K562 (cell line): Measurements from ENCODE around the gene GNG14. TPM values are rescaled to one million over a fixed set of nuclear protein-coding genes. Genes with fewer than 3 reads are reported as not detected.

ENCODE experiments used
- ATAC-seq: fragments of 200-7000 bp; cut with Tn5 transposase; 3 replicates; pipeline ENCODE4 v1.9.1; 2020; ENCODE audit warnings: moderate library complexity
- BruUV-seq: library from RNA; stranded (reverse); fragments of 400-500 nt; replicated peaks from 2 replicates; lab custom pipeline; 2021; lab: Mats Ljungman, UMichigan
- CTCF ChIA-PET: fragments of 300-600 bp; formaldehyde crosslinking; extraction: SDS; loops from one replicate; lab custom pipeline; 2021; ENCODE audit warnings: low intra/inter-chr PET ratio; lab: Yijun Ruan, JAX
- POLR2A ChIA-PET: fragments of 300-600, 350-650 bp; sonication (Branson Sonifier 250); formaldehyde crosslinking; extraction: SDS; loops from one replicate; lab custom pipeline; 2021; ENCODE audit warnings: antibody characterized with exemption, inconsistent platforms; lab: Yijun Ruan, JAX
- DNase-seq, 4 experiments: peaks; one replicate each; pipeline versions ENCODE4 v3.0.0 to v3.0.0-alpha.2; 2011 to 2018; ENCODE audit warnings: low spot score in 3 of 4, mixed read lengths in 3 of 4; ENCODE audit errors: extremely low read depth in 1 of 4
- FAIRE-seq: peaks from 2 replicates; lab custom pipeline; 2011; peaks lifted over from hg19 to GRCh38; lab: Jason Lieb, UNC
- H2AFZ ChIP-seq: 2 replicates; pipeline ENCODE4 v1.6.0; 2011; ENCODE audit warnings: low read depth, low read length, control low read depth, inconsistent platforms
- H3K27ac ChIP-seq: fragments of 200-600 bp; 3 replicates; pipeline ENCODE4 v1.8.0; 2011; ENCODE audit warnings: low read depth, mild to moderate bottlenecking, control low read depth, inconsistent platforms, low read length, moderate library complexity, mixed read lengths; ENCODE audit errors: extremely low read depth
- H3K27me3 ChIP-seq, 2 experiments: fragments of 300-600 bp in 1 of 2; 2 replicates in 1 of 2; 3 replicates in 1 of 2; pipeline versions ENCODE4 v1.6.0 to v1.8.0; 2011; ENCODE audit warnings: inconsistent platforms in 2 of 2, low read length in 2 of 2, mild to moderate bottlenecking in 1 of 2, mixed read lengths in 1 of 2, moderate library complexity in 1 of 2; ENCODE audit not compliant: control insufficient read depth in 2 of 2, insufficient read depth in 2 of 2
- H3K36me3 ChIP-seq: fragments of 300-600 bp; 3 replicates; pipeline ENCODE4 v1.8.0; 2011; ENCODE audit warnings: mild to moderate bottlenecking, low read length, inconsistent platforms; ENCODE audit not compliant: control insufficient read depth, insufficient read depth
- H3K4me1 ChIP-seq, 2 experiments: fragments of 200-600 bp in 1 of 2; replicated peaks in 1 of 2; 2 replicates in 1 of 2; 3 replicates in 1 of 2; pipeline versions ENCODE4 v1.5.1 to v1.8.0; 2011; ENCODE audit warnings: inconsistent platforms in 2 of 2, low read length in 2 of 2, mild to moderate bottlenecking in 1 of 2, mixed read lengths in 1 of 2, moderate library complexity in 1 of 2; ENCODE audit not compliant: control insufficient read depth in 2 of 2, insufficient read depth in 2 of 2
- H3K4me2 ChIP-seq: 2 replicates; pipeline ENCODE4 v1.6.1; 2011; ENCODE audit warnings: low read length, control low read depth, inconsistent platforms, mixed read lengths; ENCODE audit not compliant: insufficient read depth
- H3K4me3 ChIP-seq: fragments of 200-600 bp; sonication (generic), shearing (Covaris generic); 2 replicates; pipeline ENCODE4 v1.5.1; 2016; ENCODE audit warnings: control low read depth, inconsistent platforms
- H3K79me2 ChIP-seq: fragments of 200-600 bp; 3 replicates; pipeline ENCODE4 v1.8.0; 2011; ENCODE audit warnings: low read length, inconsistent platforms; ENCODE audit not compliant: control insufficient read depth, insufficient read depth
- H3K9ac ChIP-seq, 2 experiments: 2 replicates each; pipeline versions ENCODE4 v1.6.0 to v1.6.1; 2011; ENCODE audit warnings: low read depth in 2 of 2, low read length in 2 of 2, control low read depth in 1 of 2, inconsistent platforms in 1 of 2, mild to moderate bottlenecking in 1 of 2, mixed read lengths in 1 of 2; ENCODE audit not compliant: insufficient read depth in 1 of 2
- H3K9me1 ChIP-seq: one replicate; pipeline ENCODE4 v1.6.0; 2011; ENCODE audit warnings: inconsistent platforms, mild to moderate bottlenecking, low read length, moderate library complexity; ENCODE audit not compliant: control insufficient read depth, insufficient read depth
- H3K9me3 ChIP-seq: replicated peaks from 2 replicates; pipeline ENCODE4 v1.5.1; 2011; ENCODE audit warnings: low read depth, low read length, inconsistent platforms; ENCODE audit not compliant: control insufficient read depth, insufficient read depth
- H4K20me1 ChIP-seq: replicated peaks from 2 replicates; pipeline ENCODE4 v1.6.1; 2011; ENCODE audit warnings: low read length, inconsistent platforms, mixed read lengths; ENCODE audit not compliant: control insufficient read depth, insufficient read depth
- CEBPZ ChIP-seq: fragments of 150-350 bp; IDR thresholded peaks from 2 replicates; pipeline ENCODE4 v1.6.1; 2014; ENCODE audit warnings: low read depth, mild to moderate bottlenecking, low read length, borderline replicate concordance
- ETS2 ChIP-seq: IDR thresholded peaks from 2 replicates; pipeline ENCODE4 v1.6.1; 2016; ENCODE audit warnings: borderline replicate concordance, missing genetic modification characterization, mild to moderate bottlenecking, moderate library complexity, missing compliant biosample characterization; ENCODE audit not compliant: poor library complexity, severe bottlenecking
- FOSL1 ChIP-seq: fragments of 200-800 bp; sonication (Bioruptor generic); conservative IDR thresholded peaks from 2 replicates; pipeline ENCODE4 v1.6.1; 2016; ENCODE audit warnings: missing genetic modification characterization, missing compliant biosample characterization
- PURB ChIP-seq: sonication (generic); formaldehyde crosslinking; IDR thresholded peaks from 2 replicates; pipeline ENCODE4 v1.9.0; 2021; ENCODE audit warnings: low read depth, mild to moderate bottlenecking, missing genetic modification reagents
- SAFB ChIP-seq: fragments of 200-400 bp; formaldehyde crosslinking; IDR thresholded peaks from 2 replicates; pipeline ENCODE4 v1.6.1; 2017; ENCODE audit warnings: low read depth, low read length, borderline replicate concordance
- SMARCB1 ChIP-seq: IDR thresholded peaks from 2 replicates; pipeline ENCODE4 v1.6.1; 2011; ENCODE audit warnings: improper control_type of control experiment, low read depth; ENCODE audit not compliant: insufficient read length
- XRCC3 ChIP-seq: fragments of 450-650 bp; IDR thresholded peaks from 2 replicates; pipeline ENCODE4 v1.6.1; 2017; ENCODE audit warnings: mild to moderate bottlenecking, moderate library complexity
- ZNF740 ChIP-seq, 3 experiments: fragments of 200-800 bp in 1 of 3; sonication (Bioruptor generic) in 1 of 3; sonication (generic) in 1 of 3; formaldehyde crosslinking in 1 of 3; IDR thresholded peaks; 2 replicates each; pipeline versions ENCODE4 v1.6.1 to v1.8.0; 2016 to 2022; ENCODE audit warnings: mild to moderate bottlenecking in 2 of 3, missing compliant biosample characterization in 2 of 3, missing genetic modification characterization in 2 of 3, missing genetic modification reagents in 1 of 3
- WGBS: fragments of 100-300 bp; shearing (Covaris generic); methylation state at CpG from one replicate; pipeline ENCODE4 v1.1.6; 2016; ENCODE audit warnings: low coverage, mixed read lengths; ENCODE audit not compliant: insufficient coverage; ENCODE audit errors: missing lambda C conversion rate; 5-methylcytosine and 5-hydroxymethylcytosine counted together
- in situ Hi-C: fragments of 300-500 bp; cut with MboI; formaldehyde crosslinking; loops from 4 replicates; pipeline ENCODE4 v1.15.0; 2018; ENCODE audit warnings: inconsistent platforms, mixed read lengths
- intact Hi-C: fragments of 100-400 bp; cut with micrococcal nuclease; formaldehyde crosslinking; loops from 2 replicates; pipeline ENCODE4 v1.14.2; 2022
- polyA plus RNA-seq, 8 experiments: library from polyadenylated mRNA; depleted of rRNA in 4 of 8; stranded (reverse) in 5 of 8; unstranded in 3 of 8; fragments of >200 nt; fragmentation: Nextera tagmentation in 2 of 8; fragmentation: Illumina TruSeq in 1 of 8; extraction: Ambion mirVana in 2 of 8; extraction: Trizol in 1 of 8; gene quantifications; 2 replicates each; pipeline versions ENCODE4 v1.2.1 to v1.2.3, GENCODE V29; 2011 to 2014; ENCODE audit warnings: inconsistent platforms in 1 of 8, missing spikeins in 1 of 8
- total RNA-seq, 7 experiments: library from RNA; depleted of rRNA in 6 of 7; stranded (reverse); fragments of >200 nt in 6 of 7; fragmentation: Illumina TruSeq in 2 of 7; extraction: Trizol in 2 of 7; gene quantifications; 2 replicates each; pipeline versions ENCODE4 v1.2.1 to v1.2.3, GENCODE V29; 2011 to 2021; ENCODE audit warnings: low replicate concordance in 1 of 7

The GNG14 gene
- total and polyA plus RNA-seq, 9 of the 15 experiments (the other 6 are each of a cell fraction or from before 2014, with no cell fraction given): not detected

GRCh38 chr19:12720296-12720695, 32.5 kb downstream of the GNG14 start:
- Histone ChIP-seq H3K27me3 (no peaks in the 10 kb centered on the region), H4K20me1 (peaks cover 17% of the 10 kb centered on the region; the same call in 1 of the 2 replicates), H3K9ac (peak overlapping the region; percentile 89 to 99), H3K9me3 (no peaks in the 10 kb centered on the region), H3K4me2 (peak overlapping the region; percentile 92), H3K4me1 (peaks cover 10 to 45% of the 10 kb centered on the region in 2 experiments; a peak in 3 of 5 replicates), H3K36me3 (peaks cover 54% of the 10 kb centered on the region), H3K9me1 (peaks cover 6% of the 10 kb centered on the region), H2AFZ (no peak overlapping the region), H3K79me2 (peaks cover 81% of the 10 kb centered on the region), H3K27ac (peak overlapping the region; percentile 87; the same call in 1 of the 3 replicates), H3K4me3 (peak overlapping the region; percentile 82; the same call in 1 of the 2 replicates)
- FAIRE-seq: no peak
- intact Hi-C loops (no loop called here), in situ Hi-C loops (no loop called here)
- DNase-seq: no peak
- no peak for ATAC-seq
- WGBS: 90% methylated on average over 10 of the region's 10 CpGs
- no TSS peak for BruUV-seq
- TF ChIP-seq PURB (no peak), ZNF740 (CRISPR knock-in tag; IDR thresholded peaks at IDR 0.05) (no peak), ZNF740 (tag; IDR thresholded peaks at IDR 0.05) (no peak), FOSL1 (tag) (no peak), CEBPZ (no peak), SMARCB1 (no peak), SAFB (no peak), XRCC3 (no peak), ETS2 (tag) (no peak)
- ChIA-PET CTCF (no interaction called here), POLR2A (interaction anchor here (0.8 to 3.8 kb wide), 5 partner anchors 35 to 74 kb away, joined by 3 to 30 read pairs (median 4); partner anchors contain the start of gene JUNB)
